GM12878 (cell line): Measurements from ENCODE around the gene NT5M. TPM values are rescaled to one million over a fixed set of nuclear protein-coding genes. Genes with fewer than 3 reads are reported as not detected.

Source experiments
- CTCF ChIP-seq, 3 experiments: IDR thresholded peaks in 2 of 3; conservative IDR thresholded peaks in 1 of 3; 2 replicates each; pipeline ENCODE4 v1.5.1; 2011; ENCODE audit warnings: low read depth in 3 of 3, low read length in 3 of 3, mild to moderate bottlenecking in 3 of 3, control low read depth in 2 of 3, moderate library complexity in 2 of 3, inconsistent platforms in 1 of 3, mixed read lengths in 1 of 3; ENCODE audit not compliant: control insufficient read depth in 2 of 3, insufficient read depth in 1 of 3; ENCODE audit errors: extremely low read depth in 1 of 3
- HCFC1 ChIP-seq: fragments of 150-350 bp; IDR thresholded peaks from 2 replicates; pipeline ENCODE4 v1.6.1; 2014; ENCODE audit warnings: low read length
- HSF1 ChIP-seq: fragments of 150-350 bp; IDR thresholded peaks from 2 replicates; pipeline ENCODE4 v1.6.1; 2014; ENCODE audit warnings: mild to moderate bottlenecking, low read depth, low read length
- IRF4 ChIP-seq: IDR thresholded peaks from 2 replicates; pipeline ENCODE4 v1.6.1; 2011; ENCODE audit warnings: low read depth, low read length
- MEF2B ChIP-seq: fragments of 450-650 bp; IDR thresholded peaks from 2 replicates; pipeline ENCODE4 v1.6.1; 2018; ENCODE audit warnings: mild to moderate bottlenecking, moderate library complexity; ENCODE audit not compliant: partially characterized antibody, poor library complexity, severe bottlenecking
- MYB ChIP-seq: fragments of 150-350 bp; IDR thresholded peaks from 2 replicates; pipeline ENCODE4 v1.6.1; 2014; ENCODE audit warnings: mild to moderate bottlenecking, low read depth, low read length, borderline replicate concordance
- NFIC ChIP-seq: IDR thresholded peaks from 2 replicates; pipeline ENCODE4 v1.6.1; 2012; ENCODE audit warnings: low read depth, mild to moderate bottlenecking, inconsistent platforms, low read length, moderate library complexity
- NR2C1 ChIP-seq: fragments of 450-650 bp; IDR thresholded peaks from 2 replicates; pipeline ENCODE4 v1.6.1; 2017; ENCODE audit warnings: antibody characterized with exemption, mild to moderate bottlenecking, moderate library complexity
- POLR2AphosphoS2 ChIP-seq: IDR thresholded peaks from 2 replicates; pipeline ENCODE4 v1.6.1; 2011; ENCODE audit warnings: low read depth, mild to moderate bottlenecking, low read length, improper control_type of control experiment, moderate library complexity
- RAD51 ChIP-seq: fragments of 450-650 bp; IDR thresholded peaks from 2 replicates; pipeline ENCODE4 v1.6.1; 2016; ENCODE audit warnings: moderate library complexity, mild to moderate bottlenecking, inconsistent platforms
- SRF ChIP-seq, 2 experiments: IDR thresholded peaks; 2 replicates each; pipeline ENCODE4 v1.6.1; 2011; ENCODE audit warnings: low read depth in 2 of 2, low read length in 2 of 2, mild to moderate bottlenecking in 1 of 2, moderate library complexity in 1 of 2
- STAT3 ChIP-seq: IDR thresholded peaks from 2 replicates; pipeline ENCODE4 v1.6.1; 2011; ENCODE audit warnings: low read depth, low read length, improper control_type of control experiment
- TBL1XR1 ChIP-seq: IDR thresholded peaks from 2 replicates; pipeline ENCODE4 v1.6.1; 2012; ENCODE audit warnings: low read depth, low read length, improper control_type of control experiment
- TCF7 ChIP-seq: IDR thresholded peaks from 2 replicates; pipeline ENCODE4 v1.6.1; 2014; ENCODE audit warnings: antibody characterized with exemption, borderline replicate concordance
- ZSCAN29 ChIP-seq: fragments of 450-650 bp; IDR thresholded peaks from 2 replicates; pipeline ENCODE4 v1.6.1; 2017; ENCODE audit warnings: mild to moderate bottlenecking, moderate library complexity
- polyA plus RNA-seq, 11 experiments: library from polyadenylated mRNA; depleted of rRNA in 4 of 11; unstranded in 6 of 11; stranded (reverse) in 5 of 11; fragments of >200 nt; fragmentation: Nextera tagmentation in 4 of 11; fragmentation: Illumina TruSeq in 1 of 11; extraction: Ambion mirVana in 4 of 11; extraction: Trizol in 1 of 11; gene quantifications; 1 replicate in 1 of 11; 2 replicates in 10 of 11; pipeline versions ENCODE4 v1.2.1 to v1.2.3, GENCODE V29; 2011 to 2016; ENCODE audit warnings: inconsistent platforms in 2 of 11, missing spikeins in 2 of 11, low read depth in 1 of 11
- total RNA-seq, 4 experiments: library from RNA; depleted of rRNA in 3 of 4; stranded (reverse); fragments of >200 nt in 3 of 4; fragmentation: Illumina TruSeq in 1 of 4; extraction: Trizol in 1 of 4; gene quantifications; 2 replicates each; pipeline versions ENCODE4 v1.2.1 to v1.2.3, GENCODE V29; 2013 to 2021
- TF ChIP-seq, protein P1 (sequence below): fragments of 450-650 bp; formaldehyde crosslinking; IDR thresholded peaks from 2 replicates; pipeline ENCODE4 v1.4.0; 2022; ENCODE audit warnings: mild to moderate bottlenecking, moderate library complexity
- TF ChIP-seq, protein P2 (sequence below): fragments of 450-650 bp; IDR thresholded peaks from 2 replicates; pipeline ENCODE4 v1.6.1; 2017; ENCODE audit warnings: mild to moderate bottlenecking, moderate library complexity
- TF ChIP-seq, protein P3 (sequence below): IDR thresholded peaks from 2 replicates; pipeline ENCODE4 v1.6.1; 2011; ENCODE audit warnings: borderline replicate concordance, low read depth, mild to moderate bottlenecking, moderate library complexity, mixed read lengths, low read length; ENCODE audit not compliant: insufficient read depth; ENCODE audit errors: extremely low read length

The NT5M gene
- total and polyA plus RNA-seq, 10 of the 15 experiments (the other 5 are each of a cell fraction or from before 2014, with no cell fraction given), result 0.18 to 14.1 (median 2.9) TPM

- TF ChIP-seq, protein P1, sequence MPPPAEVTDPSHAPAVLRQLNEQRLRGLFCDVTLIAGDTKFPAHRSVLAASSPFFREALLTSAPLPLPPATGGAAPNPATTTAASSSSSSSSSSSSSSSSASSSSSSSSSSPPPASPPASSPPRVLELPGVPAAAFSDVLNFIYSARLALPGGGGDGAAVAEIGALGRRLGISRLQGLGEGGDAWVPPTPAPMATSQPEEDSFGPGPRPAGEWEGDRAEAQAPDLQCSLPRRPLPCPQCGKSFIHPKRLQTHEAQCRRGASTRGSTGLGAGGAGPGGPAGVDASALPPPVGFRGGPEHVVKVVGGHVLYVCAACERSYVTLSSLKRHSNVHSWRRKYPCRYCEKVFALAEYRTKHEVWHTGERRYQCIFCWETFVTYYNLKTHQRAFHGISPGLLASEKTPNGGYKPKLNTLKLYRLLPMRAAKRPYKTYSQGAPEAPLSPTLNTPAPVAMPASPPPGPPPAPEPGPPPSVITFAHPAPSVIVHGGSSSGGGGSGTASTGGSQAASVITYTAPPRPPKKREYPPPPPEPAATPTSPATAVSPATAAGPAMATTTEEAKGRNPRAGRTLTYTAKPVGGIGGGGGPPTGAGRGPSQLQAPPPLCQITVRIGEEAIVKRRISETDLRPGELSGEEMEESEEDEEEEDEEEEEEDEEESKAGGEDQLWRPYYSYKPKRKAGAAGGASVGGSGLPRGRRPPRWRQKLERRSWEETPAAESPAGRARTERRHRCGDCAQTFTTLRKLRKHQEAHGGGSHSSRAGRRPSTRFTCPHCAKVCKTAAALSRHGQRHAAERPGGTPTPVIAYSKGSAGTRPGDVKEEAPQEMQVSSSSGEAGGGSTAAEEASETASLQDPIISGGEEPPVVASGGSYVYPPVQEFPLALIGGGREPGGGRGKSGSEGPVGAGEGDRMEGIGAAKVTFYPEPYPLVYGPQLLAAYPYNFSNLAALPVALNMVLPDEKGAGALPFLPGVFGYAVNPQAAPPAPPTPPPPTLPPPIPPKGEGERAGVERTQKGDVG (CRISPR knock-in tag), result no peak
- TF ChIP-seq POLR2AphosphoS2 (0 out of 2 replicates have a peak, but pooled peaks have one; percentile 51), RAD51 (peak; percentile 95), TCF7 (no peak), ZSCAN29 (no peak), STAT3 (no peak), IRF4 (no peak), TBL1XR1 (no peak), SRF (IDR thresholded peaks at IDR 0.05; ENCODE audit: low read depth in 2 of 2, low read length in 2 of 2) (0 out of 4 replicates have a peak, but pooled peaks of 1 of the 2 experiments have one; percentile 11), NR2C1 (no peak), MEF2B (peak; percentile 18), NFIC (no peak), MYB (no peak), CTCF (IDR thresholded peaks at IDR 0.05 in 2 of 3, conservative IDR thresholded peaks at IDR 0.05 in 1 of 3; ENCODE audit: control insufficient read depth in 2 of 3, extremely low read depth in 1 of 3, insufficient read depth in 1 of 3, low read depth in 3 of 3, low read length in 3 of 3) (no peak), HSF1 (no peak), HCFC1 (peak; percentile 26; the same call in 1 of the 2 replicates)
- TF ChIP-seq, protein P2, sequence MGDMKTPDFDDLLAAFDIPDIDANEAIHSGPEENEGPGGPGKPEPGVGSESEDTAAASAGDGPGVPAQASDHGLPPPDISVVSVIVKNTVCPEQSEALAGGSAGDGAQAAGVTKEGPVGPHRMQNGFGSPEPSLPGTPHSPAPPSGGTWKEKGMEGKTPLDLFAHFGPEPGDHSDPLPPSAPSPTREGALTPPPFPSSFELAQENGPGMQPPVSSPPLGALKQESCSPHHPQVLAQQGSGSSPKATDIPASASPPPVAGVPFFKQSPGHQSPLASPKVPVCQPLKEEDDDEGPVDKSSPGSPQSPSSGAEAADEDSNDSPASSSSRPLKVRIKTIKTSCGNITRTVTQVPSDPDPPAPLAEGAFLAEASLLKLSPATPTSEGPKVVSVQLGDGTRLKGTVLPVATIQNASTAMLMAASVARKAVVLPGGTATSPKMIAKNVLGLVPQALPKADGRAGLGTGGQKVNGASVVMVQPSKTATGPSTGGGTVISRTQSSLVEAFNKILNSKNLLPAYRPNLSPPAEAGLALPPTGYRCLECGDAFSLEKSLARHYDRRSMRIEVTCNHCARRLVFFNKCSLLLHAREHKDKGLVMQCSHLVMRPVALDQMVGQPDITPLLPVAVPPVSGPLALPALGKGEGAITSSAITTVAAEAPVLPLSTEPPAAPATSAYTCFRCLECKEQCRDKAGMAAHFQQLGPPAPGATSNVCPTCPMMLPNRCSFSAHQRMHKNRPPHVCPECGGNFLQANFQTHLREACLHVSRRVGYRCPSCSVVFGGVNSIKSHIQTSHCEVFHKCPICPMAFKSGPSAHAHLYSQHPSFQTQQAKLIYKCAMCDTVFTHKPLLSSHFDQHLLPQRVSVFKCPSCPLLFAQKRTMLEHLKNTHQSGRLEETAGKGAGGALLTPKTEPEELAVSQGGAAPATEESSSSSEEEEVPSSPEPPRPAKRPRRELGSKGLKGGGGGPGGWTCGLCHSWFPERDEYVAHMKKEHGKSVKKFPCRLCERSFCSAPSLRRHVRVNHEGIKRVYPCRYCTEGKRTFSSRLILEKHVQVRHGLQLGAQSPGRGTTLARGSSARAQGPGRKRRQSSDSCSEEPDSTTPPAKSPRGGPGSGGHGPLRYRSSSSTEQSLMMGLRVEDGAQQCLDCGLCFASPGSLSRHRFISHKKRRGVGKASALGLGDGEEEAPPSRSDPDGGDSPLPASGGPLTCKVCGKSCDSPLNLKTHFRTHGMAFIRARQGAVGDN, result peak; percentile 63; the same call in 1 of the 2 replicates
- TF ChIP-seq, protein P3, sequence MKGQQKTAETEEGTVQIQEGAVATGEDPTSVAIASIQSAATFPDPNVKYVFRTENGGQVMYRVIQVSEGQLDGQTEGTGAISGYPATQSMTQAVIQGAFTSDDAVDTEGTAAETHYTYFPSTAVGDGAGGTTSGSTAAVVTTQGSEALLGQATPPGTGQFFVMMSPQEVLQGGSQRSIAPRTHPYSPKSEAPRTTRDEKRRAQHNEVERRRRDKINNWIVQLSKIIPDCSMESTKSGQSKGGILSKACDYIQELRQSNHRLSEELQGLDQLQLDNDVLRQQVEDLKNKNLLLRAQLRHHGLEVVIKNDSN, result peak; percentile 91
These were observed 2.2 kb downstream of the NT5M start (continued) for GRCh38 chr17:17305281-17305801.
